Upper lobe of right lung (tissue), 1 donor: ENCODE measurements around the gene ROR2. TPM values are rescaled to one million over a fixed set of nuclear protein-coding genes. Genes with fewer than 3 reads are reported as not detected.

Source experiments
- ATAC-seq: fragments of 200-7000 bp; cut with Tn5 transposase; one replicate; pipeline ENCODE4 v1.9.1; 2020; ENCODE audit warnings: mild to moderate bottlenecking, moderate library complexity
- DNase-seq: peaks from one replicate; pipeline ENCODE4 v3.0.0-alpha.2; 2020
- H3K27ac ChIP-seq: fragments of 200-600 bp; one replicate; pipeline ENCODE4 v1.8.0; 2022
- H3K27me3 ChIP-seq: fragments of 200-600 bp; one replicate; pipeline ENCODE4 v1.8.0; 2022; ENCODE audit warnings: mild to moderate bottlenecking
- H3K36me3 ChIP-seq: fragments of 200-600 bp; one replicate; pipeline ENCODE4 v1.8.0; 2022
- H3K4me1 ChIP-seq: fragments of 200-600 bp; one replicate; pipeline ENCODE4 v1.8.0; 2022
- H3K4me3 ChIP-seq: fragments of 200-600 bp; one replicate; pipeline ENCODE4 v1.8.0; 2022; ENCODE audit warnings: mild to moderate bottlenecking
- H3K9me3 ChIP-seq: fragments of 200-600 bp; one replicate; pipeline ENCODE4 v1.8.0; 2022
- intact Hi-C: fragments of 100-400 bp; cut with DNase I; formaldehyde crosslinking; loops from one replicate; pipeline ENCODE4 v1.11.0; 2022
- total RNA-seq: library from RNA; stranded (reverse); fragmentation: NEBNext Ultra II Directional; extraction: Animal tissue kit (Norgen Biotek cat#: 25700); gene quantifications from one replicate; pipeline ENCODE4 v1.2.1, GENCODE V29; 2021
- TF ChIP-seq, protein P1 (sequence below): fragments of 200-600 bp; IDR thresholded peaks from one replicate; pipeline ENCODE4 v1.8.0; 2022; ENCODE audit warnings: antibody characterized with exemption
- donor health status: DM: no; HTN: yes; CAD: no; lungs with severe emphysema.

ROR2 gene
- total RNA-seq, 1 donor from 2014 or later, result 5.5 TPM

DNA sequence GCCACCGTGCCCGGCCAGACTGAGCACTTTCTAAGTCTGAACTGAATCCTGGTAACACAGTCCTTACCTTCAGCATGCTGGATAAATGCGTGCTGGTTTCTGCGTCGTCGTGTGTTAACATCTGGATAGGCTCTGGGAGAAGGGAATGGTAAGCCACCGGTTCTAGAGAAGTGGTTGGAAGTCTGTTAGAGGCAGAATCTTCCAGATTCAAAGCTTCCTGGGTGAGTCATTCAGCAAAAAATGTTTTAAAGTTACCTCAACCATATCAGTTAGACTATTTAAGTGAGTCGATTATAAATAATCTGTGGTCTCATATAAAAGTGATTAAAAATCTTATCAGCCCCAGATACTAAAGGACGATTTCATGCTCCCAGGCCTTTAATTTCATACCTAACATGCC, 269.9 kb downstream of the ROR2 start:
- Histone ChIP-seq H3K36me3 (no peaks in the 10 kb centered on the region), H3K4me3 (no peak overlapping the region), H3K27ac (no peak overlapping the region), H3K9me3 (no peaks in the 10 kb centered on the region), H3K4me1 (peaks cover 10% of the 10 kb centered on the region), H3K27me3 (peaks cover 9% of the 10 kb centered on the region)
- intact Hi-C loops, result no loop called here
- DNase-seq (no peak), ATAC-seq (no peak)
- TF ChIP-seq, protein P1, sequence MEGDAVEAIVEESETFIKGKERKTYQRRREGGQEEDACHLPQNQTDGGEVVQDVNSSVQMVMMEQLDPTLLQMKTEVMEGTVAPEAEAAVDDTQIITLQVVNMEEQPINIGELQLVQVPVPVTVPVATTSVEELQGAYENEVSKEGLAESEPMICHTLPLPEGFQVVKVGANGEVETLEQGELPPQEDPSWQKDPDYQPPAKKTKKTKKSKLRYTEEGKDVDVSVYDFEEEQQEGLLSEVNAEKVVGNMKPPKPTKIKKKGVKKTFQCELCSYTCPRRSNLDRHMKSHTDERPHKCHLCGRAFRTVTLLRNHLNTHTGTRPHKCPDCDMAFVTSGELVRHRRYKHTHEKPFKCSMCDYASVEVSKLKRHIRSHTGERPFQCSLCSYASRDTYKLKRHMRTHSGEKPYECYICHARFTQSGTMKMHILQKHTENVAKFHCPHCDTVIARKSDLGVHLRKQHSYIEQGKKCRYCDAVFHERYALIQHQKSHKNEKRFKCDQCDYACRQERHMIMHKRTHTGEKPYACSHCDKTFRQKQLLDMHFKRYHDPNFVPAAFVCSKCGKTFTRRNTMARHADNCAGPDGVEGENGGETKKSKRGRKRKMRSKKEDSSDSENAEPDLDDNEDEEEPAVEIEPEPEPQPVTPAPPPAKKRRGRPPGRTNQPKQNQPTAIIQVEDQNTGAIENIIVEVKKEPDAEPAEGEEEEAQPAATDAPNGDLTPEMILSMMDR, result no peak

DNA sequence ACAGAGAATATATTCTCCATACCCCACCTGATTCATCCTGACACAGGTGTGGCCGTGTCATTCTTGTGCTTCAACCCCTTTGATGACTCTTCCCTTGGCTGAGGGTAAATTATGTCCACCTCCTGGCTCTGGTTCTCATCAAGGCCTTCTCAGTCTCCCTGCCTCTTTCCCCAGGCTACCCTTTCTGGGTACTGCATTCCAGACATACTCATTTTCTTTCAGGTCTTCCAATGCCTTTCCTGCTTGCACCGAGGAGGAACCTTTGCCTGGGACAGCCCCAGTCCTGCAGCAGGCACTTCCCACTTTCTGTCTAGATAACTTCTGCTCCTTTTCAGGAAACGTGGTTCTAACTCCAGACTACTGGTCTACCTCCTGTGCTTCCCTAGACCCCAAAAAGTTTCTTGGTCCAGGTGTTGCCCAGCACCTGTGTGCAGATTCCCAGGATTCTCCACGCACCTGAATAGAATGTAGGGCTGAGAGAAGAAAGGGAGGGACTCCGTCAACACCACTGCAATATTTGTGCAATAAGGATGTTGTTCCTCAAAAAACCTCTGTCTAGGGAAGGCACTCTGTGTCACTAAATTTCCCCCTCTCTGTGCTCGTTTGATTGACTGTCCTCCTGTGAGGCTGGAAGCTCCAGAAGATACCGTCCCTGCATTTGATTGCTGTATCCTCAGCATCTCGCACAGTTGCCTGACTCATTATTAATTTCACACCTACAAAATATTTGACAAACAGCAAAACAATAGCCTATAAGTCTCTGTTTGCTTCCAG, 271.0 kb downstream of the ROR2 start:
- H3K4me3 ChIP-seq, result no peak overlapping the region
- intact Hi-C loops, result no loop called here
- H3K27ac ChIP-seq, result no peak overlapping the region
- ATAC-seq (peak; percentile 41), DNase-seq (no peak)
- peaks cover 10% of the 10 kb centered on the region for H3K4me1 ChIP-seq
- no peaks in the 10 kb centered on the region for H3K36me3 ChIP-seq
- H3K9me3 ChIP-seq, result no peaks in the 10 kb centered on the region
- H3K27me3 ChIP-seq, result peaks cover 9% of the 10 kb centered on the region
- TF ChIP-seq, protein P1, result no peak

DNA sequence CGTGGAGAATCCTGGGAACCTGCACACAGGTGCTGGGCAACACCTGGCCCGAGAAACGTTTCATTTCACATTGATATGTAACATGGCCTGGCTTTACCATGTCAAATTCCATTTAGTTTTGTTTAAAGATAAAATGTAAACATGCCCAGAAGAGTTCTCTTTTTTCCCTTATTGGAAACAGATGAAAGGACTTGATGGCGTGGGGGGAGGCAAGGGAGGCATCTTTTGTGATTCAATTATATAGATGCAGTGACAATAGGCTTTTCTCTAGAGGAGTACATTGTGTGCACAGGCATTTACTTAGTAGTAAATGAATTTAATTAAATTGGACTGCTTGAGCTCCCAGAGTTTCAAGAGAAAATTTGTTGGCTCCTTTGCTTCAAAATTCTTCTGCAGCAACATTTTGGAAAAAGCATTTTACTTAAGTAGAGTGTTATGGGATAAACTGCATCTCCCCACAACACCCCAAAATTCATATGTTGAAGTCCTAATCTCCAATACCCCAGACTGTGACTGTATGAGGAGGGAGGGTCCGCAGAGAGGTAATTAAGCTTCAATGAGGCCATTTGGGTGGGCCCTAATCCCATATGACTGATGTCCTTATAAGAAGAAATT, 272.1 kb downstream of the ROR2 start:
- no peak overlapping the region for H3K4me3 ChIP-seq
- no peaks in the 10 kb centered on the region for H3K9me3 ChIP-seq
- H3K36me3 ChIP-seq, result no peaks in the 10 kb centered on the region
- TF ChIP-seq, protein P1, result no peak
- ATAC-seq, result no peak
- no peak for DNase-seq
- peaks cover 10% of the 10 kb centered on the region for H3K4me1 ChIP-seq
- intact Hi-C loops, result no loop called here
- H3K27me3 ChIP-seq, result peaks cover 9% of the 10 kb centered on the region
- H3K27ac ChIP-seq, result no peak overlapping the region

DNA sequence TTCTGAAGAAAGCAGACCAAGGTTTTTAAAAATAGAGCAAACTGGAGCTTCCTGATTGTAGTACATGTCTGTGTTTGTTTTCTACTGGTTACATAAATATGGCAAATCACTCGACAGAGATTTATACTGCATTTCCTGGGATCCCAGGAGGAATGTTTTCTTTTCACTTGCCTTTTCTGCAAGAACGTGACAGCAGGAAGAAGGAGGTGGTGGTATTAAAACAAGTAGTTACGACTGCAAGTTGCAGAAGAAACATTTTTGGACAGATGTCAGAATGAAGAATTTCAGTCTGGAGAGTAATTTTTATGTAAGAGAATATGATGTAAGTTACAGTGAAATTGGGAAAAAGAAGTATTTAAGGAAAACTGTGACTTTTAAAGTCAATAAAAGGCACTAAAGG, 272.7 kb downstream of the ROR2 start:
- Histone ChIP-seq H3K27me3 (peaks cover 7% of the 10 kb centered on the region), H3K4me1 (peaks cover 10% of the 10 kb centered on the region), H3K9me3 (no peaks in the 10 kb centered on the region), H3K27ac (no peak overlapping the region), H3K4me3 (no peak overlapping the region), H3K36me3 (no peaks in the 10 kb centered on the region)
- intact Hi-C loops, result no loop called here
- TF ChIP-seq, protein P1, result no peak
- ATAC-seq (no peak), DNase-seq (no peak)

DNA sequence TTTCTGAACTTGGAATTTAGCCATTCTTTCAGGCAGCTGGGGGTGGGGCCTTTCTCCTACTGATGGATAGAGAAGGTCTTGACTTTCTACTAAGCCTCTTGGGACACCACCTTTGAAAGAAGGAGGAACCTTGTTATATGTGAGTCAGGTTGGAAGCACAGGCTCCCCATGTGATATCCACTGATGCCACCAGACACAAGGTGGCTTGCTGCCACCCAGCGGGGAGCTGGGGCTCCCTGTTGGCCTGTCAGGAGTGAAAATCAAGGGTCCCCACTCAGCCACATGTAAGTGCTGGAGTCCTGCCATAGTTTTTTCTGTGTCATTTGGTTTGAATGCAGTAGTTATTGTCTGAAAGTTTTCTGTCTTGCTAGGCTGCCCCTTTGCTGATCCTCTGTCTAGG, 274.0 kb downstream of the ROR2 start:
- Histone ChIP-seq H3K36me3 (no peaks in the 10 kb centered on the region), H3K4me1 (peaks cover 5% of the 10 kb centered on the region), H3K9me3 (no peaks in the 10 kb centered on the region), H3K27ac (no peak overlapping the region), H3K4me3 (no peak overlapping the region), H3K27me3 (no peaks in the 10 kb centered on the region)
- DNase-seq (no peak), ATAC-seq (peak; percentile 65)
- TF ChIP-seq, protein P1, result peak; percentile 5
- intact Hi-C loops, result no loop called here
